Fibroblast of skin of right quadriceps (primary cell): ENCODE measurements around the gene GON7.

Source experiments
- DNase-seq: peaks from one replicate; pipeline ENCODE4 v3.0.0-alpha.2; 2013

The GON7 gene

DNA sequence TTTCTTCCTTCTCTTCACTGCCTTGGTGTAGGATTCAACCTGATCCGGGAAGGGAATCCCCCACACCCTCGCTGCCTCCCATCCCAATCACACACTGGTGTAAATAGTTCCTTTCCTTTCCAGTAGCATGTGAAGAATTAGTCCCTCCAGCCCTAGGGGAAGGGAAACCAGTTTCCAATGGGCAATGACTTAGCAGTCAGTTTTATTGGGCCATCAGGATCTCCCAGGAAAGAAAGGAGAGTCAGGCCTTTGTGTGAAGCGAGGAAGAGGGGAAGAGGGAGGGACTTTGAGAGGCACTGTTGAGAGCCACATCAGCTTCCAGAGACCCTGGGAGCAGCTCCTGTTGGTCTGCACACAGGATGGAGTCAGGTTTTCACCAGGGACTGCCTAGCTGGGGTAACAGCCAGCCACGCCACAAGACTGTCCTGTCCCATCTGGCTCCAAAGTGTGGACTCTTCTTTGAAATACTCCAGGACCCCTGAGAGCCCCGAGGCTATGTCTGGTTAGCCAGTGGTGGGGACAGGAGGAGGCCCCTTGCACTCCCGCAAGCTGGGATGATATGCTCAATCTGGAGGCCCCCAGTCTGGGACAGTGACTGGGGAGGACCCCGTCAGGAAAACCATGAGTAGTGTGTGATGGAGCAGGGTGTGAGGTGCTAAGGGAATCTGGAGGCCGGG, 50.0 kb downstream of the GON7 start:
- no peak for DNase-seq

DNA sequence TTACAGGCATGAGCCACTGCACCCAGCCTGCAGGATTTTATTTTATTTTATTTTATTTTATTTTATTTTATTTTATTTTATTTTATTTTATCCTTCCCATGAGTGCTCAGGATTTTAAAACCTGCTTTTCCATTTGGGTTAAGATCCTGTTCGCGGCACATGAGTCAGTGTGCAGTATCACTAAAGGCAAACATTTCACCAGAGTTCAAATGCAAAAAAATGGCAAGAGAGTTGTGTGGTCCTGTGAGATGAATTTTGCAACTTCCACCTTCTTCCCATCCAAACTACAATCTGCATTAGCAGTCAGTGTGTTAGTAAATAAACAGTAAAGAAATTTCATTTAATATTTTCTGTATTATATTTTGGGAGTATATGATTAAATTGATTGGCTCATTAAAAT, 51.2 kb downstream of the GON7 start:
- DNase-seq = no peak

DNA sequence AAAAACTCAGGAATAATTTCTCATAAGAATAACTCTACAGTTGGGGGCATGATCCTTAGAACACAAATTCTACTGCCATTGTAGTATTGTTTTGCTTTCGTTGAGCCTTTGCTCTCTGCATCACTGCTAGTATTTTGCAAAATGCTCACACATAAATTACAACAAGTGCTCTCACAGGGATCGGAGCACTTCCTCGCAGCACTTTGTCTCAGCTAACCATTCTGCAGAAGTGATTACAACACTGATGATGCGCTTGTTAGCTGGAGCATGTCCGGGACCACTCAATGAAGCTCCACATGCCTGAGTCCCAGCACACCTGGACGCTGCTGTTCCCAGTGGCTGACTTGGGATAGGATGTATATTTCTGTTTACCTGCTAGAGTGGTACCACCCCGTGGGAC, 53.7 kb downstream of the GON7 start:
- no peak for DNase-seq
